Smooth muscle cell (in vitro differentiated cells): Measurements from ENCODE around the gene CCR5AS.
A peak's percentile ranks its signal among the peaks of the same experiment; 100 is the strongest.

Source experiments
- DNase-seq: peaks from one replicate; lab custom pipeline; 2025; ENCODE audit not compliant: unreplicated experiment; lab: John Stamatoyannopoulos, UW
- H2AFZ ChIP-seq: fragments of 200-600 bp; sonication (generic); 2 replicates; pipeline ENCODE4 v1.6.0; 2016; ENCODE audit warnings: antibody characterized with exemption, low read depth, mild to moderate bottlenecking
- H3F3A ChIP-seq: fragments of 200-600 bp; sonication (generic); 2 replicates; pipeline ENCODE4 v1.6.0; 2017; ENCODE audit warnings: antibody characterized with exemption, low read depth
- H3K27ac ChIP-seq: fragments of 200-600 bp; sonication (generic); 2 replicates; pipeline ENCODE4 v1.5.1; 2016; ENCODE audit warnings: low read depth, mild to moderate bottlenecking
- H3K27me3 ChIP-seq: fragments of 200-600 bp; sonication (generic); 2 replicates; pipeline ENCODE4 v1.6.1; 2016; ENCODE audit warnings: low read depth, mild to moderate bottlenecking
- H3K36me3 ChIP-seq: fragments of 200-600 bp; sonication (generic); 2 replicates; pipeline ENCODE4 v1.5.1; 2016; ENCODE audit warnings: low read depth
- H3K4me1 ChIP-seq: fragments of 200-600 bp; sonication (generic); 2 replicates; pipeline ENCODE4 v1.5.1; 2016; ENCODE audit warnings: low read depth
- H3K4me2 ChIP-seq: fragments of 200-600 bp; sonication (generic); 2 replicates; pipeline ENCODE4 v1.6.0; 2016; ENCODE audit warnings: mild to moderate bottlenecking
- H3K4me3 ChIP-seq: fragments of 200-600 bp; sonication (generic); 2 replicates; pipeline ENCODE4 v1.5.1; 2016; ENCODE audit warnings: mild to moderate bottlenecking
- H3K79me2 ChIP-seq: fragments of 200-600 bp; sonication (generic); 2 replicates; pipeline ENCODE4 v1.6.0; 2016; ENCODE audit warnings: low read depth, mild to moderate bottlenecking
- H3K9ac ChIP-seq: fragments of 200-600 bp; sonication (generic); 2 replicates; pipeline ENCODE4 v1.6.0; 2016; ENCODE audit warnings: low read depth
- H3K9me3 ChIP-seq: fragments of 200-600 bp; sonication (generic); replicated peaks from 2 replicates; pipeline ENCODE4 v1.5.1; 2016; ENCODE audit warnings: low read depth
- H4K20me1 ChIP-seq: fragments of 200-600 bp; sonication (generic); 2 replicates; pipeline ENCODE4 v1.6.0; 2016; ENCODE audit warnings: low read depth
- CTCF ChIP-seq: fragments of 200-600 bp; sonication (generic); IDR thresholded peaks from 2 replicates; pipeline ENCODE4 v1.5.1; 2017; ENCODE audit warnings: borderline replicate concordance, mild to moderate bottlenecking, antibody characterized with exemption; ENCODE audit not compliant: insufficient read depth, poor library complexity, severe bottlenecking
- WGBS: methylation state at CpG from one replicate; pipeline ENCODE4 v1.1.7; 2016; ENCODE audit warnings: low lambda C conversion rate; 5-methylcytosine and 5-hydroxymethylcytosine counted together

The CCR5AS gene

GRCh38 chr3:46370839-46371518 is 35.9 kb downstream of the CCR5AS start, which contains the start of gene CCR5:
Gene CCR5 (plus strand): TSS chr3:46370946. CDS start chr3:46372903, 1,957 bp downstream.
- no peaks in the 10 kb centered on the region for H4K20me1 ChIP-seq
- no peaks in the 10 kb centered on the region for H3K36me3 ChIP-seq
- peaks cover 22% of the 10 kb centered on the region for H3K27me3 ChIP-seq
- no peaks in the 10 kb centered on the region for H3K79me2 ChIP-seq
- no peak for TF ChIP-seq CTCF
- no peak within 1 kb of the TSS for H3K4me3 ChIP-seq
- peaks cover 4% of the 10 kb centered on the region for H3F3A ChIP-seq
- H2AFZ ChIP-seq = peak within 1 kb of the TSS; percentile 32
- H3K4me1 ChIP-seq = no peaks in the 10 kb centered on the region
- no peak within 1 kb of the TSS for H3K27ac ChIP-seq
- DNase-seq = no peak
- H3K9me3 ChIP-seq = no peaks in the 10 kb centered on the region
- WGBS = 54% methylated on average over 5 of the region's 5 CpGs
- no peak within 1 kb of the TSS for H3K9ac ChIP-seq
- no peak within 1 kb of the TSS for H3K4me2 ChIP-seq

GRCh38 chr3:46369675-46370132 is 37.2 kb downstream of the CCR5AS start:
- Histone ChIP-seq H3K4me1 (no peaks in the 10 kb centered on the region), H3F3A (peaks cover 4% of the 10 kb centered on the region), H3K27ac (no peak overlapping the region), H3K9me3 (no peaks in the 10 kb centered on the region), H4K20me1 (no peaks in the 10 kb centered on the region), H3K27me3 (peaks cover 10% of the 10 kb centered on the region), H3K36me3 (no peaks in the 10 kb centered on the region), H3K4me3 (no peak overlapping the region), H3K79me2 (no peaks in the 10 kb centered on the region), H3K4me2 (no peak overlapping the region), H3K9ac (no peak overlapping the region), H2AFZ (no peak overlapping the region)
- 70% methylated on average over 6 of the region's 6 CpGs for WGBS
- no peak for DNase-seq
- no peak for TF ChIP-seq CTCF

GRCh38 chr3:46369151-46369550 is 37.7 kb downstream of the CCR5AS start:
- Histone ChIP-seq H3K79me2 (no peaks in the 10 kb centered on the region), H3K36me3 (no peaks in the 10 kb centered on the region), H3K4me1 (no peaks in the 10 kb centered on the region), H3K9ac (no peak overlapping the region), H4K20me1 (no peaks in the 10 kb centered on the region), H3K4me2 (no peak overlapping the region), H3K27ac (no peak overlapping the region), H2AFZ (no peak overlapping the region), H3F3A (peaks cover 4% of the 10 kb centered on the region), H3K9me3 (no peaks in the 10 kb centered on the region), H3K4me3 (no peak overlapping the region), H3K27me3 (peaks cover 5% of the 10 kb centered on the region)
- WGBS = 92% methylated on average over 4 of the region's 4 CpGs
- DNase-seq = no peak
- no peak for TF ChIP-seq CTCF

- peaks cover 4% of the 10 kb centered on the region for H3F3A ChIP-seq
- H3K79me2 ChIP-seq = no peaks in the 10 kb centered on the region
- no peaks in the 10 kb centered on the region for H4K20me1 ChIP-seq
- 53% methylated on average over 7 of the region's 7 CpGs for WGBS
- H2AFZ ChIP-seq = peak overlapping the region; percentile 4
- H3K36me3 ChIP-seq = no peaks in the 10 kb centered on the region
- no peak overlapping the region for H3K27ac ChIP-seq
- peaks cover 4% of the 10 kb centered on the region for H3K27me3 ChIP-seq
- no peak overlapping the region for H3K4me3 ChIP-seq
- no peak overlapping the region for H3K4me2 ChIP-seq
- H3K9ac ChIP-seq = no peak overlapping the region
- H3K4me1 ChIP-seq = no peaks in the 10 kb centered on the region
- H3K9me3 ChIP-seq = no peaks in the 10 kb centered on the region
- TF ChIP-seq CTCF = peak; percentile 28
- no peak for DNase-seq
Observed at GRCh38 chr3:46368569-46368968, 38.3 kb downstream of the CCR5AS start.
